Measurements from ENCODE around the gene UBA5.

Gene UBA5

GRCh38 chr3:132654721-132655120 is 5.4 kb upstream of the UBA5 start:
- no peak for DNase-seq

DNA sequence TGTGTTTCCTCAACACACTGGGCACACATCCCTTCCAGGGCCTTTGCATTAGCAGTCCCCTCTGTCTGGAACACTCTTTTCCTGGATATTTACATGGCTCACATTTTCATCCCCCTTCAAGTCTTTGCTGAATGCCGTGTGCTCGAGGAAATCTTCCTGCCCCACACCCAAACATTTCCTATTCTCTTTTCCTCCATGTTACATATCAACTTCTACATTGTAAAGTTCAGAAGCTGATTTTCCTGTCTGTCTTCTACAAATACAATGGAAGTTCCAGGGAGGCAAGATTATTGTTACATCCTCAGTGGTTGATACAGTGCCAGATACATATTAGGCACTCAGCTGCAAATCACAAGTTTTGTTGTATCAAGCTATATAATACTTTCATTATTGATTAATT is 4.7 kb upstream of the UBA5 start:
- no peak for DNase-seq

DNA sequence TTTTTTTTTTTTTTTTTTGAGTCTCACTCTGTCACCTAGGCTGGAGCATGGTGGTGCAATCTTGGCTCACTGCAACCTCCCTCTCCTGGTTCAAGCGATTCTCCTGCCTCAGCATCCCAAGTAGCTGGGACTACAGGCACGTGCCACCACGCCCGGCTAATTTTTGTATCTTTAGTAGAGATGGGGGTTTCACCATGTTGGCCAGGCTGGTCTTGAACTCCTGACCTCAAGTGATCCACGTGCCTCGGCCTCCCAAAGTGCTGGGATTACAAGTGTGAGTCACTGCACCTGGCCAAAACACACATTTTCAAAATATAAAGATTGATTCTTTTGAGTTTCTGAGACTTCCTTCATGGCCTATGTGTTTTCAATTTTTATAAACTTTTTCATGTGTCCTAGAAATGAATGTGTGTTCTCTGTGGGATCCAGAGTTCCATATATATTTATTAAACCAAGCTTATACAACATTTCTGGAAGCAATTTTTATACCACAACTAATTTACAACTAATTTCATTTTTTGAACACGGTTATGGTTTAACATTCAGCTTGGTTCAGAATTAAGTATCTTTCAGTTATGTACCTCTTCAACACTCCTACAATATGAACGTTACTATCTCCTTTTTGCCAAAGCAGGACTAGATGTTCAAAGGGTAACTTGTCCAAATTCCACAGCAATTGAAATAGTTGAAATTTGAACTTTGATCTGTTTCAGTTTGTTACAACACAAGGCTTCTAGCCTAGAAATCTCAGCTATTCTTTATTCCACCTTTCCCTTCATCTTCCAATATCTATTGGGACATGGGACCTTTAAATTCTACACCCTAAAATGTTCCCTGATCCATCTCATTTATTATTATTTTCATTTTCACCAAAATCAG is 2.0 kb upstream of the UBA5 start:
- DNase-seq, result no peak

DNA sequence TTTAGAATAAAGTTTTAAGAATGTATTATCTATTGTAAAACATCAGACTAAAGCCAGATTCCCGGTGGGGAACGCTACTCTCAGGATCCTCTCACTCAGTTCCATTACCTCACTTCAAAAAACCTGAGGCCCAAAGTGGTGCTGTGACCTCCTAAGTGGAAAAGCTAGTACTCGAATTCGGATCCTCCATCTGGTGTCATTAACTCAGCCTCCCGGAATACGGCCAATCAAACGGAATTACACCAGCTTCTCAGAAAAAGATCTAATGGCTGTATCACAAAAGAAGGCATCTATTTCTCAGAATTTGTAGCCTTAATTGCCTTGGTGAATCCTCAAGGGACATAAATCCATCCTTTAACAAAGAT is 1.1 kb upstream of the UBA5 start:
- DNase-seq, result no peak

GRCh38 chr3:132659365-132660051 is 621 bp upstream of the UBA5 start, which contains the start of gene ACAD11:
ACAD11 (minus strand) TSS chr3:132659809; CDS start chr3:132659751, 58 bp downstream.
- peak; percentile 39 for DNase-seq

DNA sequence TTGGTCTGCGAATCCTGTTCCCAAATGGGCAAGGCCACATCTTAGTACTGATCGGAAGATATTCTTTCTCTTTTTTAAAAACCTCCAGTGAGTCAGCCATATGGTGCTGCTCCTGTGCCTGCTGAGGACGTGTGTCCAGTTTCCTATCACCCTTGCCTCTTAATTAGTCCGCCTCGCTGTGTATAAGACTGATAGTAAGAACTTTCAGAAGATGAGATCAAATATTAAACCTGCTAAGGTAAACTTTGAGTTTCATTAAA is 612 bp downstream of the UBA5 start:
- DNase-seq, result no peak

GRCh38 chr3:132661101-132661500 is 972 bp downstream of the UBA5 start:
- DNase-seq, result no peak

DNA sequence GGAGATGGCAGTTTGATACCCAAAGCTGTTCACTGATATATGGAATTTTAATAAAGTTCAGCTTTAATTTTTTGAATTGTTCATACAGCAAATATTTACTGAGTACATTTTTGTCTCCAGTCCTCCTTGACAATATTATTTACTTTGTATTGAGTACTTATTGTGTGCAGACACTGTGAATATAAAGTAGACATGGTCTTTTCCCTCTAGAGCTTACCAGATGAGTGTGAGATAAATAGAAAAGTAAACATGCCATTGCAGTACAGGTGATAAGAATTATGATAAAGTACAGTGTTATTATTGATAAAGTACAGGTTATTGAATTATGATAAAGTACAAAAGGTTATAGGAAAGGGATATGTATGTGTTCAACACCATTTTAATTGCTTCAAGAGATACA is 2.1 kb downstream of the UBA5 start:
- DNase-seq, result no peak

DNA sequence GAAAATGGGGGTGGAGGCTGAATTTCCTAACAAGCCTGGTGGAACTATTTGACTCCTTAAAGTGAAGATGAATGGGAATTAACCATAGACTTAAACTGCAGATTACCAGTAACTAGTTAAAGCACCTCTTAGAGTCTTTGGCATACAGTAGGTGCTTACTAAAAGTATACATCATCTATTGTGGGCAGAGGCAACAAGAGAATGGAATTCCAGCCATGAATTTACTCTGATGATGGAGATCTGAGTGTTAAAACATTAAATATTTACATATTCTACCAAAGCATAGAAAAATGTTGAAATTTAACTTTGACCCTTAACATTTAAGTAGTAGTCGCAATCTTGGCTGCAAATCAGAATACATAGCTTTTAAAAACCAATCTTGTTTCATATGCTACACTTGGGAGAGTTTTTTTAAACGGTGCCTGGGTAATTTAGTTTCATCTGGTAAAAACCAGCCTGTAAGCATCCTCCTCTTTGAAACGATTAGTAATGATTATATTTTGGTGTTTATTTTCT is 5.2 kb downstream of the UBA5 start:
- DNase-seq, result no peak

- DNase-seq, result no peak
Observed at GRCh38 chr3:132669256-132669777, 9.2 kb downstream of the UBA5 start.

GRCh38 chr3:132675408-132675807 is 15.3 kb downstream of the UBA5 start:
- no peak for DNase-seq

DNA sequence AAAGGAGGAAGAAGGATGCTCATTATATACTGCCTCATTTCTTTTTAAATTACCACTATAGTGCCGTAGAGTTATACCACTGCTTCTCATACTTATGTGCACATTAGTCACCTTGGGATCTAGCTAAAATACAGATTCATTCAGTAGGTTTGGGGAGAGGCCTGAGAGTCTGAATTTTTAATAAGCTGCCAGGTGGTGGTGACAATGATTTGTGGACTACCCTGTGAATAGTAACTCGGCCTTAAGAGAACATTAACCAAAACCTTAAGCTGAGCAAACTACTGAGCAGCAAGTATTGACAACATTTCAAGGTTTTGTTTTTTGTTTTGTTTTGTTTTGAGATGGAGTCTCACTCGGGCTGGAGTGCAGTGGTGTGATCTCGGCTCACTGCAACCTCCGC is 19.8 kb downstream of the UBA5 start:
- no peak for DNase-seq

- no peak for DNase-seq
Observed at GRCh38 chr3:132681421-132681820, 21.3 kb downstream of the UBA5 start.

GRCh38 chr3:132682201-132682600 is 22.1 kb downstream of the UBA5 start:
- DNase-seq, result no peak

DNA sequence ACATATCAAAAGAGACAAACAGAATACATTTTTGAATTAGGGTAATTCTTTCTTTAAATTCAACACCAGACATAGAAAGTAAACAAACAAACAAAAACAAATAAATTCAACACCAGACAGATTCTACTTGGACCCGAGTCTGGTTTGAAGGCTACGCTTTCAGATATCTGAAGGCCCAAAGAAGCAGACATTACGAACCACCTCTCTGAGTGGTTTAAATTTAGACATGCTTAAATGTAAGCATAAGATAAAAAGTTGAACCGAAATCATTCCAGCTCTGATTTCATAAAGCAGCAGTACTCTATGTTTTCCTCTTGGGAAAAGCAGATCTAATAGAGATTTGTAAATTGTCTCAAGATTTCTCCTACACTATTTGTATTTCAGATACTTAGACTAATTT is 29.9 kb downstream of the UBA5 start:
- DNase-seq, result no peak

DNA sequence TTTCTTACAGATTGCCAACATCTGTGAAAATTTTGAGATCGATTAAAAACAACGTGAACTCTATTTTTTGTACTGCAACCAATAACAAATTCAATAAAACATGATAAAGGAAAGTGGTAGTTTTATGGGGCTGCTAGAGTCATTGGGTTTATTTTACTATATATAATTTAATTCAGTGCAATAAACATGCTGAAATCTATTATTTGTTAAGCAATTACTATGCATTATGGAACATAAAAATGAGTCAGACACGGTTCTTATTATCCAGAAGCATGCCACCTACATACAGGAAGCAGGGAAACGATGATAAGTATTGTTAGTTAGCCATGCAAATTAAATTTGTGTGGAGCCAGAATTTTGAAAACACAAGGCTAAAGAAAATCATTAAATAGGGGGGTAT is 34.9 kb downstream of the UBA5 start:
- DNase-seq, result no peak

DNA sequence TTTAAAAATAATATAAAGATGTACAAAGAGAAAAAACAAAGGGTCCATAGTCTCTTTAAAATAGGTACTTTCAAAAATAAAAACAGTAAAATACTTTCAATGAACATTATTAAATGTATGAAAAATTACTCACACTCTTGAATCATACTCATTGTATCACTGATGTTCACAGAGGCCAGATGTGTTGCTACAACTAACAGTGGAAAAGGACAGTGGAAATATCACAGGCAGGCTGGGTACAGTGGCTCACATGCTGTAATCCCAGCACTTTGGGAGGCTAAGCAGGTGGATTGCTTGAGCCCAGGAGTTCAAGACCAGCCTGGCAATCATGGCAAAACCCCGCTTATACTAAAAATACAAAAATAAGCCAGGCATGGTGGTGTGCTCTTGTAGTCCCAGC is 35.3 kb downstream of the UBA5 start:
- no peak for DNase-seq

DNA sequence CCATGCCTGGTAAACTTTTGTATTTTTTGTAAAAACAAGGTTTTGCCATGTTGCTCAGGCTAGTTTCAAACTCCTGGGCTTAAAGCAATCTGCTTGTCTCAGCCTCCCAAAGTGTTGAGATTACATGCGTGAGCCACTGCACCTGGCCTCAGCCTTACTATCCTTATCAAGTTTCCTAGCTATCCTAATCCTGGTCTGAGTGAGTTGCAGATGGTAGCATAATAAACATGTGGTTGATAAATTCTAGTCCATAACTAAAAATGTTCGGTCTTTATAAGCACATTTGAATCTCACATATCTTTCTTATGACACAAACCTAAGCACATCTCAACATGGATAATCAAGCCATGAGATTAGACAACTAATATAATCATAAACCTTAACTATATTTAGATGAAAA is 43.6 kb downstream of the UBA5 start:
- DNase-seq, result no peak

DNA sequence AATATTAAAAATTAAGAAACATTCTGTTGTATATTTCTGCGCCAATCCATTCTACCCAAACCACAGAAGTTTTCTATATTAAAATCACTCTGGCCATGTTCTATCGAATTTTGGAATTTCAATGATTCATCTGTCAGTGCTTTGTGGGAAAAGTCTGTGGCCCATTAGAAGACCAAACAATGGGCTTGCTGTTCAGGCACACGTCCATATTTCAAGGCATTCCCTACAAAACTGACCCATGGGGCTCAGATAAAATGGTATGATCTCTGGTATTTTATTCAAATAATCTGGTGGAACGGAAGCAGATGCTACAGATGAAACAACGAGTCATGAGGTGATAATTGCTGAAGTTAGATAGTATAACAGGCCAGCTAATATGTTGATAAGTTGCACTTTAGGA is 49.6 kb downstream of the UBA5 start:
- DNase-seq, result no peak

GRCh38 chr3:132710311-132710710 is 50.2 kb downstream of the UBA5 start:
- no peak for DNase-seq

DNA sequence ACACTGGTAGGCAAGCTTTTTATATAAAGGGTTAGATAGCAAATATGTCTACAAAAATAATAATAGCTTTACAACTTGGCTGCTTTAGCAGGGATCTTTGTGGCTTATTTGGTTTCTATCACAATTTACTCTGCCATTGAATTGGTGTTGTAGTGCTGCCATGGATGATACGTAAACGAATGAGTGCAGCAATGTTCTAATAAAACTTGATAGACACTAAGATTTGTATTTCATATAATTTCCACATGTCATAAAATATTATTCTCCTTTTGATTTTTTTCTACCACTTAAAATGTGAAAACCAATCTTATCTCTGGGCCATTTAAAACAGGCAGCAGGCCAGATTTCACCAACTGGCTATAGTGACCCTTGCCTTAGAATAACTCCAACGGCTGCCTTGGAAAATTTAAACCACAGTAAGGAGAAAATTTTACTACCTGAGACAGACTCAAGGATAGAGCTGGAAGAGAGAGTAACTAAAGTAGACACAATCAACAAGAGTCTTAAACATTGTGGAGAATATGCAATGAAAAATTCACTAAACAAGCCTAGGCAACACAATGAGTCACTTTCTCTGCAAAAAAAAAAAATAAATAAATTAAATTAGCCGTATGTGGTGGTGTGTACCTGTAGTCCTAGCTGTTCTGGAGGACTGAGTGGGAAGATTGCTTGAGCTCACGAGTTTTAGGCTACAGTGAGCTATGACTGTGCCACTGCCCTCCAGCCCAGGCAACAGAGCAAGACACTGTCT is 54.0 kb downstream of the UBA5 start:
- no peak for DNase-seq

- no peak for DNase-seq
Observed at GRCh38 chr3:132716372-132716771, 56.2 kb downstream of the UBA5 start.

DNA sequence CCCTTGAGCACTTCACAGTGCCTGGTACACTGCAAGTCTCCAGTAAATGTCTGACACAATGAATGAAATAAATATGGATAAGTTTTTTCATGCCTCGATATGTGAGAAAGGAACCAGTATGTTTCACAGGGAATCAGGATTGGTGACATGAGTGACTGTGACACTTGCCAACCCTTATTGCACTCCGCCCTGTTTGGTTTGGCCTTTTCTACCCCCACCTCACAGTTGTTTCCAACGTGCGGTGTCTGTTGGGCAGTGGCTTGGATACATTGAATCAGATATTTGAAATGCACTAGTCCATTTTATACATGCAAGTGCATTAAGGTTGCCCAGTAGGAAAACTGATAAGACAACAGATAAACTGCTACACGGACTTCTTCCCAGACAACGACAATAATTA is 60.1 kb downstream of the UBA5 start:
- DNase-seq, result no peak

All from activated CD8-positive, alpha-beta memory T cell treated with anti-CD3 and anti-CD28 coated beads, Interleukin-2, amount 50 U/mL, for 4 hours (primary cell).